H1 (cell line): Measurements from ENCODE around the gene CNOT6L. TPM values are rescaled to one million over a fixed set of nuclear protein-coding genes. Genes with fewer than 3 reads are reported as not detected.

ENCODE experiments used
- CTCF ChIA-PET: fragments of 300-600 bp; sonication (Branson Sonifier 250); formaldehyde crosslinking; loops from one replicate; lab custom pipeline; 2021; ENCODE audit not compliant: partially characterized antibody; lab: Charles Lee
- POLR2A ChIA-PET: fragments of 300-600 bp; sonication (Branson Sonifier 250); formaldehyde crosslinking; loops from one replicate; lab custom pipeline; 2021; ENCODE audit warnings: inconsistent platforms; ENCODE audit not compliant: partially characterized antibody; lab: Charles Lee
- DNase-seq, 2 experiments: peaks; one replicate each; pipeline versions ENCODE4 v3.0.0 to v3.0.0-alpha.2; 2010 to 2022; ENCODE audit warnings: low spot score in 2 of 2, low read depth in 1 of 2, mixed read lengths in 1 of 2
- FAIRE-seq: peaks from 2 replicates; lab custom pipeline; 2011; peaks lifted over from hg19 to GRCh38; lab: Jason Lieb, UNC
- H2AFZ ChIP-seq: 2 replicates; pipeline ENCODE4 v1.8.1; 2012; ENCODE audit warnings: low read length, inconsistent platforms
- H2AK5ac ChIP-seq: 2 replicates; pipeline ENCODE4 v1.6.1; 2013; ENCODE audit warnings: low read depth, low read length
- H2BK120ac ChIP-seq: replicated peaks from 2 replicates; pipeline ENCODE3; 2013; ENCODE audit warnings: low read depth, low read length, inconsistent platforms
- H2BK12ac ChIP-seq: 2 replicates; pipeline ENCODE4 v1.6.1; 2013; ENCODE audit warnings: low read depth, low read length
- H2BK15ac ChIP-seq: 2 replicates; pipeline ENCODE4 v1.6.1; 2013; ENCODE audit warnings: low read length
- H2BK20ac ChIP-seq: 2 replicates; pipeline ENCODE4 v1.6.1; 2013; ENCODE audit warnings: low read length
- H2BK5ac ChIP-seq: 2 replicates; pipeline ENCODE4 v1.6.1; 2013; ENCODE audit warnings: low read depth, low read length
- H3K14ac ChIP-seq: 2 replicates; pipeline ENCODE4 v1.6.1; 2013; ENCODE audit warnings: inconsistent platforms; ENCODE audit not compliant: insufficient read length
- H3K18ac ChIP-seq: 2 replicates; pipeline ENCODE4 v1.6.1; 2013; ENCODE audit warnings: low read length; ENCODE audit errors: extremely low read depth
- H3K23ac ChIP-seq: 2 replicates; pipeline ENCODE4 v1.6.1; 2013; ENCODE audit warnings: inconsistent platforms; ENCODE audit not compliant: insufficient read length
- H3K23me2 ChIP-seq: 2 replicates; pipeline ENCODE4 v1.6.1; 2013; ENCODE audit warnings: low read depth, low read length
- H3K27ac ChIP-seq: 2 replicates; pipeline ENCODE4 v1.6.1; 2011; ENCODE audit warnings: low read depth, low read length, inconsistent platforms
- H3K27me3 ChIP-seq, 4 experiments: replicated peaks in 1 of 4; 1 replicate in 1 of 4; 2 replicates in 3 of 4; pipeline versions ENCODE4 v1.6.1 to v1.8.1; 2011 to 2013; ENCODE audit warnings: low read length in 3 of 4, mild to moderate bottlenecking in 3 of 4, inconsistent platforms in 2 of 4, mixed read lengths in 2 of 4, moderate library complexity in 1 of 4; ENCODE audit not compliant: control insufficient read depth in 3 of 4, insufficient read depth in 3 of 4; ENCODE audit errors: extremely low read depth in 1 of 4
- H3K36me3 ChIP-seq, 4 experiments: 2 replicates each; pipeline versions ENCODE4 v1.6.1 to v1.8.1; 2011 to 2013; ENCODE audit warnings: mild to moderate bottlenecking in 4 of 4, low read length in 3 of 4, moderate library complexity in 2 of 4, control low read depth in 1 of 4, inconsistent platforms in 1 of 4; ENCODE audit not compliant: insufficient read depth in 4 of 4, control insufficient read depth in 2 of 4
- H3K4ac ChIP-seq: replicated peaks from 2 replicates; pipeline ENCODE3; 2013; ENCODE audit warnings: low read length, low read depth, mixed read lengths, inconsistent platforms; ENCODE audit not compliant: insufficient read length
- H3K4me1 ChIP-seq, 4 experiments: replicated peaks in 1 of 4; 1 replicate in 1 of 4; 2 replicates in 3 of 4; pipeline versions ENCODE4 v1.6.1 to v1.8.1; 2011 to 2013; ENCODE audit warnings: low read length in 3 of 4, inconsistent platforms in 2 of 4, mixed read lengths in 1 of 4; ENCODE audit not compliant: insufficient read depth in 4 of 4, control insufficient read depth in 3 of 4
- H3K4me2 ChIP-seq, 2 experiments: 2 replicates each; pipeline versions ENCODE4 v1.6.1 to v1.8.1; 2011 to 2013; ENCODE audit warnings: low read depth in 2 of 2, low read length in 2 of 2, control low read depth in 1 of 2, inconsistent platforms in 1 of 2, mild to moderate bottlenecking in 1 of 2; ENCODE audit not compliant: insufficient read depth in 1 of 2
- H3K4me3 ChIP-seq, 4 experiments: fragments of 200-600, 300-600 bp in 1 of 4; sonication (generic), shearing (Covaris generic), sonication (Bioruptor Twin) in 1 of 4; 2 replicates each; pipeline versions ENCODE4 v1.5.1 to v1.8.1; 2011 to 2016; ENCODE audit warnings: low read length in 4 of 4, low read depth in 3 of 4, control low read depth in 2 of 4, inconsistent platforms in 2 of 4, mild to moderate bottlenecking in 2 of 4, mixed read lengths in 1 of 4, moderate library complexity in 1 of 4; ENCODE audit not compliant: insufficient read depth in 2 of 4; ENCODE audit errors: extremely low read depth in 1 of 4
- H3K56ac ChIP-seq: replicated peaks from 2 replicates; pipeline ENCODE3; 2013; ENCODE audit warnings: low read depth, mild to moderate bottlenecking, mixed read lengths, low read length, inconsistent platforms; ENCODE audit not compliant: insufficient read length
- H3K79me1 ChIP-seq: 2 replicates; pipeline ENCODE4 v1.6.1; 2013; ENCODE audit warnings: low read depth, low read length, control low read depth
- H3K79me2 ChIP-seq, 2 experiments: 2 replicates each; pipeline versions ENCODE4 v1.6.1 to v1.8.1; 2012 to 2013; ENCODE audit warnings: low read length in 2 of 2, mild to moderate bottlenecking in 2 of 2, inconsistent platforms in 1 of 2; ENCODE audit not compliant: insufficient read depth in 2 of 2, control insufficient read depth in 1 of 2
- H3K9ac ChIP-seq, 4 experiments: replicated peaks in 1 of 4; 1 replicate in 1 of 4; 2 replicates in 3 of 4; pipeline versions ENCODE4 v1.6.1 to v1.8.1; 2011 to 2013; ENCODE audit warnings: low read depth in 3 of 4, low read length in 3 of 4, control low read depth in 2 of 4, mild to moderate bottlenecking in 2 of 4, moderate library complexity in 2 of 4, inconsistent platforms in 1 of 4; ENCODE audit errors: extremely low read depth in 1 of 4
- H3K9me3 ChIP-seq, 2 experiments: 2 replicates each; pipeline versions ENCODE4 v1.6.1 to v1.8.1; 2012 to 2013; ENCODE audit warnings: mild to moderate bottlenecking in 2 of 2, moderate library complexity in 2 of 2, control low read depth in 1 of 2, inconsistent platforms in 1 of 2, low read depth in 1 of 2, low read length in 1 of 2, mixed read lengths in 1 of 2; ENCODE audit not compliant: insufficient read depth in 2 of 2
- H4K20me1 ChIP-seq, 2 experiments: replicated peaks in 1 of 2; 2 replicates each; pipeline versions ENCODE3 to v1.8.1; 2011 to 2013; ENCODE audit warnings: inconsistent platforms in 2 of 2, low read length in 2 of 2, mild to moderate bottlenecking in 1 of 2; ENCODE audit not compliant: insufficient read depth in 2 of 2, control insufficient read depth in 1 of 2
- H4K5ac ChIP-seq: 2 replicates; pipeline ENCODE4 v1.6.1; 2013; ENCODE audit warnings: low read length, low read depth, mixed read lengths, inconsistent platforms; ENCODE audit not compliant: insufficient read length
- H4K8ac ChIP-seq: 2 replicates; pipeline ENCODE4 v1.8.0; 2013; ENCODE audit warnings: mild to moderate bottlenecking, moderate library complexity, low read length, inconsistent platforms; ENCODE audit not compliant: insufficient read depth; ENCODE audit errors: extremely low read depth
- H4K91ac ChIP-seq: replicated peaks from 2 replicates; pipeline ENCODE3; 2013; ENCODE audit warnings: low read length, mixed read lengths, inconsistent platforms; ENCODE audit not compliant: insufficient read length
- CHD2 ChIP-seq: IDR thresholded peaks from 2 replicates; pipeline ENCODE4 v1.6.1; 2012; ENCODE audit warnings: low read length, improper control_type of control experiment
- JUN ChIP-seq: IDR thresholded peaks from 2 replicates; pipeline ENCODE4 v1.6.1; 2011; ENCODE audit warnings: low read depth, mild to moderate bottlenecking, improper control_type of control experiment, low read length
- KDM1A ChIP-seq: fragments of 200-600, 300-600 bp; sonication (generic); IDR thresholded peaks from 2 replicates; pipeline ENCODE4 v1.7.1; 2016; ENCODE audit warnings: mild to moderate bottlenecking, low read length, borderline replicate concordance
- MAFK ChIP-seq: IDR thresholded peaks from 2 replicates; pipeline ENCODE4 v1.6.1; 2012; ENCODE audit warnings: low read depth, mild to moderate bottlenecking, improper control_type of control experiment, low read length
- MAX ChIP-seq: IDR thresholded peaks from 2 replicates; pipeline ENCODE4 v1.6.1; 2012; ENCODE audit warnings: inconsistent platforms
- RAD21 ChIP-seq, 2 experiments: IDR thresholded peaks in 1 of 2; conservative IDR thresholded peaks in 1 of 2; 2 replicates each; pipeline ENCODE4 v1.6.1; 2011; ENCODE audit warnings: low read depth in 2 of 2, low read length in 2 of 2, improper control_type of control experiment in 1 of 2, inconsistent platforms in 1 of 2, mild to moderate bottlenecking in 1 of 2, moderate library complexity in 1 of 2
- SP4 ChIP-seq: IDR thresholded peaks from 2 replicates; pipeline ENCODE4 v1.6.1; 2012; ENCODE audit warnings: low read length, inconsistent platforms
- WGBS, 2 experiments: shearing (Covaris generic) in 1 of 2; methylation state at CpG; one replicate each; pipeline versions ENCODE4 v1.1.6 to v1.1.7; 2013 to 2015; ENCODE audit warnings: low lambda C conversion rate in 2 of 2, mixed read lengths in 2 of 2, inconsistent platforms in 1 of 2, low coverage in 1 of 2, missing lambda C conversion rate in 1 of 2; ENCODE audit not compliant: insufficient replicate concordance in 2 of 2, insufficient coverage in 1 of 2, insufficient read length in 1 of 2; ENCODE audit errors: extremely low coverage in 1 of 2, missing lambda C conversion rate in 1 of 2; 5-methylcytosine and 5-hydroxymethylcytosine counted together
- polyA plus RNA-seq, 7 experiments: library from polyadenylated mRNA; depleted of rRNA in 3 of 7; stranded (reverse) in 5 of 7; unstranded in 2 of 7; fragments of >200 nt in 5 of 7; fragments of 200-250 nt in 2 of 7; gene quantifications; 1 replicate in 5 of 7; 2 replicates in 1 of 7; 4 replicates in 1 of 7; pipeline versions ENCODE4 v1.2.1 to v1.2.3, GENCODE V29; 2011 to 2013; ENCODE audit warnings: missing spikeins in 2 of 7, mixed read lengths in 2 of 7
- total RNA-seq: library from RNA; stranded (reverse); fragmentation: NEBNext Ultra II Directional; extraction: Animal tissue kit (Norgen Biotek cat#: 25700); gene quantifications from 2 replicates; pipeline ENCODE4 v1.2.1, GENCODE V29; 2021

CNOT6L gene
- total and polyA plus RNA-seq, 2 of the 8 experiments (the other 6 are each of a cell fraction or from before 2014, with no cell fraction given) = 2.0 to 22.4 TPM

GRCh38 chr4:77856152-77856551 lies 37.0 kb upstream of the CNOT6L start:
- CTCF ChIA-PET = interaction anchor here (0.7 kb wide), 1 partner anchor 412 kb away, joined by 3 read pairs; no protein-coding TSS in a partner anchor
- WGBS, 2 experiments = 92% methylated on average over 1 of the region's 1 CpG; no CpG with 5 or more reads in 1 of the 2 experiments
- DNase-seq = no peak
- Histone ChIP-seq H4K91ac (no peak overlapping the region), H3K27me3 (no peaks in the 10 kb centered on the region), H2BK15ac (no peak overlapping the region), H4K20me1 (no peaks in the 10 kb centered on the region), H3K4me3 (no peak overlapping the region), H3K23me2 (no peaks in the 10 kb centered on the region; the same call in 1 of the 2 replicates), H3K23ac (no peak overlapping the region), H2BK5ac (no peak overlapping the region), H3K79me1 (no peaks in the 10 kb centered on the region), H3K36me3 (no peaks in the 10 kb centered on the region), H4K8ac (no peak overlapping the region), H4K5ac (no peak overlapping the region), H3K18ac (no peak overlapping the region), H3K9me3 (no peaks in the 10 kb centered on the region), H3K79me2 (no peaks in the 10 kb centered on the region), H3K9ac (no peak overlapping the region), H3K4me2 (no peak overlapping the region), H2BK20ac (no peak overlapping the region), H2BK120ac (no peak overlapping the region), H2BK12ac (no peak overlapping the region), H3K27ac (no peak overlapping the region), H3K56ac (no peak overlapping the region), H3K14ac (no peak overlapping the region), H2AFZ (no peak overlapping the region), H2AK5ac (no peak overlapping the region), H3K4ac (no peak overlapping the region), H3K4me1 (no peaks in the 10 kb centered on the region)
- POLR2A ChIA-PET = no interaction called here
- no peak for FAIRE-seq
- TF ChIP-seq SP4 (no peak), KDM1A (no peak), MAX (no peak), JUN (no peak), CHD2 (no peak), MAFK (no peak), RAD21 (IDR thresholded peaks at IDR 0.05 in 1 of 2, conservative IDR thresholded peaks at IDR 0.05 in 1 of 2; ENCODE audit: low read depth in 2 of 2, low read length in 2 of 2) (no peak)
